GM12873 (cell line): ENCODE results near the gene EFNB3.

ENCODE experiments used
- TF ChIP-seq, protein P1 (sequence below): IDR thresholded peaks from 2 replicates; pipeline ENCODE4 v1.5.1; 2012; ENCODE audit warnings: low read depth, mild to moderate bottlenecking, moderate library complexity, low read length, control low read depth; ENCODE audit not compliant: insufficient read depth; ENCODE audit errors: missing control alignments

The EFNB3 gene

DNA sequence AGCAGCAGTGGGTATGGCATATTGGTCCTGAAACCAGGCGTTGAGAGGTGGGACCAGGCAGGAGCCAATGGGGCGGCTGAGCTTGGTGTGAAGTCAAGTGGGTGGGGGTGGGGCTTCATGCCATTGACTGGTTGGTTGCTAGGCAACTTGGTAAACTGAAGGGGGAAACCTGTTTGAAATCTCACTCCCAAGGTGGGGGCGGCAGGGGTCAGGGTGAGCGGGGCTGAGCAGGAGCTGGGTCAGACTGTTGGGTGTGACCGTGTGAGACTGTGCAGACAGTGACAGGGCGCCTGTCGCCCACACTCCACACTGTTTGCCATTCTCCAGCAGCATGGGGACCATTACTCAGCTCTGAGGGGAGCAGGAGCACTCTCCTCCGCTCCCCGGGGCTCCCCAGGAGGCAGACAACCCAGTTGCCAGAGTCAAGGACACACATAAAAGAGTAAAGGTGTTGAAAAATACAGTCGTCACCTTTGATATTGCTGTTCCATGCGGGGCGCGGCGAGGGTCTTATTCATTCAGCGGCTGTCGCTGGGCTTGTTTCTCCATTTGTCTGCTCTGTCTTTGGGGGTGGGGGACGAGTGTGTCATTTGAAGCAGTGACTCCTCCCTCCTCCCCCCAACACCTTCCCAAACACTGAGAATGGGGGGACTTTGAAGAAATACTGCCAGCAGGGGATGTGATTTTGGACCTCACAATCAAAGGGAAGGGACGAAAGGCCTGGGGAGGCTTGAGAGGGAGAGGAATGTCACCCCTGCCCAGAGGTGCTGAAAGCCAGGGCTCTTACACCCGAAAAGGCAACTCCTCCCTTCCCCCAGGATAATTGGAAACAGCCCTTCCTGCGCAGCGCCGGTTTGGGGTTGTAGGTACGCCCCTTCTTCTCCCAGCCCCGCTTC is 1.2 kb upstream of the EFNB3 start:
- TF ChIP-seq, protein P1, sequence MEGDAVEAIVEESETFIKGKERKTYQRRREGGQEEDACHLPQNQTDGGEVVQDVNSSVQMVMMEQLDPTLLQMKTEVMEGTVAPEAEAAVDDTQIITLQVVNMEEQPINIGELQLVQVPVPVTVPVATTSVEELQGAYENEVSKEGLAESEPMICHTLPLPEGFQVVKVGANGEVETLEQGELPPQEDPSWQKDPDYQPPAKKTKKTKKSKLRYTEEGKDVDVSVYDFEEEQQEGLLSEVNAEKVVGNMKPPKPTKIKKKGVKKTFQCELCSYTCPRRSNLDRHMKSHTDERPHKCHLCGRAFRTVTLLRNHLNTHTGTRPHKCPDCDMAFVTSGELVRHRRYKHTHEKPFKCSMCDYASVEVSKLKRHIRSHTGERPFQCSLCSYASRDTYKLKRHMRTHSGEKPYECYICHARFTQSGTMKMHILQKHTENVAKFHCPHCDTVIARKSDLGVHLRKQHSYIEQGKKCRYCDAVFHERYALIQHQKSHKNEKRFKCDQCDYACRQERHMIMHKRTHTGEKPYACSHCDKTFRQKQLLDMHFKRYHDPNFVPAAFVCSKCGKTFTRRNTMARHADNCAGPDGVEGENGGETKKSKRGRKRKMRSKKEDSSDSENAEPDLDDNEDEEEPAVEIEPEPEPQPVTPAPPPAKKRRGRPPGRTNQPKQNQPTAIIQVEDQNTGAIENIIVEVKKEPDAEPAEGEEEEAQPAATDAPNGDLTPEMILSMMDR = no peak

DNA sequence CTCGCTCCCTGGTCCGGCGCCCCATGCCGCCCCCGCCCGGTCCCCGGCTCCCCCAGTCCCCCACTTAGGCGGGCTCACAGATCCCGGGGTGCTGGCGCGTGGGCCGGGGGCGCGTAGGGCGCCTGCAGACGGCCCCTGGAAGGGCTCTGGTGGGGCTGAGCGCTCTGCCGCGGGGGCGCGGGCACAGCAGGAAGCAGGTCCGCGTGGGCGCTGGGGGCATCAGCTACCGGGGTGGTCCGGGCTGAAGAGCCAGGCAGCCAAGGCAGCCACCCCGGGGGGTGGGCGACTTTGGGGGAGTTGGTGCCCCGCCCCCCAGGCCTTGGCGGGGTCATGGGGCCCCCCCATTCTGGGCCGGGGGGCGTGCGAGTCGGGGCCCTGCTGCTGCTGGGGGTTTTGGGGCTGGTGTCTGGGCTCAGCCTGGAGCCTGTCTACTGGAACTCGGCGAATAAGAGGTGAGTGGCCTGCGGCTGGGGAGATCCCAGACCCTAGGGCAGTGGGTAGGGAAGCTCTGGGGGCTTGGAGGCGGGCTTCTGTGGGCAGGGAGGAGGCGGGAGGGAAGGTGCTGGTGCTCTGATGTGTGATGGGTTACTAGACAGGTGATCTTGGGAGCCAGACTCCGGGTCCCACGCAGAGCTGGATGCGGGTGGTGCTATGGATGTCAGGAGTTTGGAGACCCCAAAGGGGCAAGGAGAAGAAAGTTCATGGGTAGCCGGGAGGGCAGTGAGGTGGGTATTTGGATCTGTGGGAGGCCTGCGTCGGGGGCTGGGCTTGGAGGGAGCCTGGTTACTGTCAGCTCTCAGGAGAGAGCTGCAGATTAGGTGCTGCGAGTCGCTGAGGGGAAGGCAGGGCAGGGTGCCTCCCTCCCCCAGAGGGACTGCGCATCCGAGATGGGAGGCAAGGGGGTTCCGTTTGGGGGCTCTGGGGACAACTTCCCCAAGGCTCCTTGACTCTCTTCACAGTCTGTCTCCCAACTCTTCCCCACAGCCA is 560 bp downstream of the EFNB3 start:
- TF ChIP-seq, protein P1 = no peak

DNA sequence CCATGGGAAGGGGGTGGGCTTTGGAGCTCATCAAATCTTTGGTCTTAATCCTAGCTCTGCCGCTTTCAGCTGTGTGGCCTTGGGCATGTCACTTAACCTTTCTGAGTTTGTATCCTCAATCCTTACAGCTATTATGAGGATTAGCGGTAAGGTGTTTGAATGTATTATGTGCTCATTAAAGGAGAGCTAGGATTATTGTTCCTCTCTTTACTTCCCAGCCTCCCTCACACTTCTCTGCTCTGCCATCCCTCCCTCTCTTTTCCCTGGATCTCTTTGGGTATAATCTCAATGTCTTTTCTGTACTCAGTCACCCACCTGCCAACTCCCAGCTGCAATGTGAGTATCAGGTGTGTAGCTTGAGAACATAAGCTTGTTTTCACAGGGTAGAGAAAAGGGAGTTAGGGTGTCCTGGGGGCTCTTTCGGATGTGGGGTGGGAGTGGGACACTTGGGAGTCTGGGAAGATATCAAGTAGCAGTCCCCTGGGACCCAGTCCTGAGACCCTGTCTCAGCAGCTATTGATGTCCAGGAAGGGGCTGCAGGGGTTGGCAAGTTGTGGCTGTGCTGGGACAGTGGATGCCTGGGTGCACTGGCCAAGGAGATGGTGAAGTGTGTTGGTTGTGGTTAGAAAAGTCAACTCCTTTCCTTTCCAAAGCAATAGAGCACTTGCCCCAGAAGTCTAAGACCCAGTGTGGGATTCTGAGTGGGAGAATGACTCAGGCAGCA is 1.8 kb downstream of the EFNB3 start:
- TF ChIP-seq, protein P1 = no peak

DNA sequence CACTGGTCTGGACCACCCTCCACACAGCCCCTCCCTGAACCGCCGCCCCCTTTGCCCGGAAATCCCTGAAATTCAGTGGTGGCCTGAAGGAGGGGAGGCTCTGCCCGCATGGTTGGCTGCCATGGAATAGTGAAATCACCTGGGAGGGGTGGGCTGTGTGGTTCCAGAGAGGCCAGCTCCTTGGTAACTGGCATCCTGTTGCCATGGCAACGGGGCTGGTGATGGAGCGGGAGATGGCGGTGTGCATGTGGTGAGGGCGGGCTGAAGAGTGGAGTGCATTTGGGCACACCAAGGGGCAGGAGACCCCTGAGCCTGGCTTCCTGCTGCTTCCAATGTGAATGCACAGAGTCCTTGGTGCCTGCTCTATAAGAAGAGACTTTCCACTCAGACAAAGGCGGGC is 2.4 kb downstream of the EFNB3 start:
- TF ChIP-seq, protein P1 = no peak

DNA sequence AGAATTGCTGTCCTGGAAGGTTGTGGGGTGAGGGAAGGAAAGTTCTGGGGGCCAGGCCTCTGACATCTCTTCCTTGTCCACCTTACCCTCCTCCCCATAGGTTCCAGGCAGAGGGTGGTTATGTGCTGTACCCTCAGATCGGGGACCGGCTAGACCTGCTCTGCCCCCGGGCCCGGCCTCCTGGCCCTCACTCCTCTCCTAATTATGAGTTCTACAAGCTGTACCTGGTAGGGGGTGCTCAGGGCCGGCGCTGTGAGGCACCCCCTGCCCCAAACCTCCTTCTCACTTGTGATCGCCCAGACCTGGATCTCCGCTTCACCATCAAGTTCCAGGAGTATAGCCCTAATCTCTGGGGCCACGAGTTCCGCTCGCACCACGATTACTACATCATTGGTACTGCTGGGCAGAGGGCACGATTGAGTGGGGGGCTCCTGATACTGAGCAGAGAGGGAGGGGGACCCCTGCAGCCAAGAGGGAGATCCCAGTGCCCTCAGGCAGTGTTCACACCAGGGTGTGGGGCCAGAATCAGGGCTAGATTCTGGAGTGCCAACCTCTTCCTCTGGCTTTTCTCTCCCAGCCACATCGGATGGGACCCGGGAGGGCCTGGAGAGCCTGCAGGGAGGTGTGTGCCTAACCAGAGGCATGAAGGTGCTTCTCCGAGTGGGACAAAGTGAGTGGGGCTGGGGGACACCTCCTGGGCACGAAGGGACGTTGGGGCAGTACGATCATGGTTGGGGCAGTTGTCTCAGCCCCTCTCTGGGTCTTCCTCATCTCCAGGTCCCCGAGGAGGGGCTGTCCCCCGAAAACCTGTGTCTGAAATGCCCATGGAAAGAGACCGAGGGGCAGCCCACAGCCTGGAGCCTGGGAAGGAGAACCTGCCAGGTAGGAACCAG is 3.1 kb downstream of the EFNB3 start:
- TF ChIP-seq, protein P1 = no peak

DNA sequence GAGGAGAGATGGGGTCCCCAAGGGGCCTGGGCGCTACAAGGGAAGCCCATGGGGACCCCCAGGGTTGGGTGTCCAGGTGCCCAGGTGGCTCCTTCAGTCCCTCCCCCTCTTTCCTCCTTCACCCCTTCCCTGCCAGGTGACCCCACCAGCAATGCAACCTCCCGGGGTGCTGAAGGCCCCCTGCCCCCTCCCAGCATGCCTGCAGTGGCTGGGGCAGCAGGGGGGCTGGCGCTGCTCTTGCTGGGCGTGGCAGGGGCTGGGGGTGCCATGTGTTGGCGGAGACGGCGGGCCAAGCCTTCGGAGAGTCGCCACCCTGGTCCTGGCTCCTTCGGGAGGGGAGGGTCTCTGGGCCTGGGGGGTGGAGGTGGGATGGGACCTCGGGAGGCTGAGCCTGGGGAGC is 4.0 kb downstream of the EFNB3 start:
- TF ChIP-seq, protein P1 = no peak
